GM12872 (cell line): ENCODE measurements around the gene BARD1.

Experiments used
- TF ChIP-seq, protein P1 (sequence below): IDR thresholded peaks from 3 replicates; pipeline ENCODE4 v1.5.1; 2011; ENCODE audit warnings: low read depth, mild to moderate bottlenecking, low read length, moderate library complexity; ENCODE audit not compliant: insufficient read depth

The BARD1 gene

DNA sequence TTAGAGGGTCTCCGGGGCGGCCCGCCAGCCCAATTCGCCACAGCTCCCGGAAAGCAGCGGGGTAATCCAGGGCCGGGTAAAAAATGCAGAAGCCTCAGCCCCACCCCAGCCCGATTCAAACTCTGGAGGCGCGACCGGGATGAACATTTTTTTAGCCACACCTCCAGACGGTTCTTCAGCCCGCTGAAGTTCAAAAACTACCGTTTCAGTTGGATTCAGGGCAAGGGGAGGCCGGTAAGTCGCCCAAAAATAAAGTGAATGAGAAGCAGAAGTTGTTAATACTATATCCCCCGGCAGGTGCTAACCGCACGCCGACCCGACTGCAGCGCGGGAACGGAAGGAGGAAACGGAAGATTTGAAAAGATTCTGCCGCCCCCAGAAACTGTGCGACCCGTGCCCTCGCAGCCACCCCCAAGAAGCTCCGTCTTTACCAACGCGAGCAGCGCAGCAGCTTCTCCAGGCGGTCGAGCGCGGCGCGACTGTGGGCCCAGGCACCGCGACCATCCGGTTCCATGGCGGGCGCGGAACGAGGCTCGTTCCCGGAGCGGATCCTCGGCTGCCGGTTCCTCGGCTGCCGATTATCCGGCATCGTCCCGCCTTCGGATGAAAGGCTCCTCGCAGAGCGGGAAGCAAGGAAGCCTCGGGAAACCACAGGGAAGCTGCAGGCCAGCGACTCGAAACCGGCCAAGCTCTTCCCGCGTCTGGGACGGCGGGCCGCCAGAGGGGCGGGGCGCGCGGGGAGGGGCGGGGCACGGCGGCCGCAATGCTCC lies at the start of gene BARD1:
Gene BARD1 (minus strand): TSS at position 703 of the 770 bp plus-strand sequence. CDS start 114 bp downstream, at position 589.
- TF ChIP-seq, protein P1, sequence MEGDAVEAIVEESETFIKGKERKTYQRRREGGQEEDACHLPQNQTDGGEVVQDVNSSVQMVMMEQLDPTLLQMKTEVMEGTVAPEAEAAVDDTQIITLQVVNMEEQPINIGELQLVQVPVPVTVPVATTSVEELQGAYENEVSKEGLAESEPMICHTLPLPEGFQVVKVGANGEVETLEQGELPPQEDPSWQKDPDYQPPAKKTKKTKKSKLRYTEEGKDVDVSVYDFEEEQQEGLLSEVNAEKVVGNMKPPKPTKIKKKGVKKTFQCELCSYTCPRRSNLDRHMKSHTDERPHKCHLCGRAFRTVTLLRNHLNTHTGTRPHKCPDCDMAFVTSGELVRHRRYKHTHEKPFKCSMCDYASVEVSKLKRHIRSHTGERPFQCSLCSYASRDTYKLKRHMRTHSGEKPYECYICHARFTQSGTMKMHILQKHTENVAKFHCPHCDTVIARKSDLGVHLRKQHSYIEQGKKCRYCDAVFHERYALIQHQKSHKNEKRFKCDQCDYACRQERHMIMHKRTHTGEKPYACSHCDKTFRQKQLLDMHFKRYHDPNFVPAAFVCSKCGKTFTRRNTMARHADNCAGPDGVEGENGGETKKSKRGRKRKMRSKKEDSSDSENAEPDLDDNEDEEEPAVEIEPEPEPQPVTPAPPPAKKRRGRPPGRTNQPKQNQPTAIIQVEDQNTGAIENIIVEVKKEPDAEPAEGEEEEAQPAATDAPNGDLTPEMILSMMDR = no peak

DNA sequence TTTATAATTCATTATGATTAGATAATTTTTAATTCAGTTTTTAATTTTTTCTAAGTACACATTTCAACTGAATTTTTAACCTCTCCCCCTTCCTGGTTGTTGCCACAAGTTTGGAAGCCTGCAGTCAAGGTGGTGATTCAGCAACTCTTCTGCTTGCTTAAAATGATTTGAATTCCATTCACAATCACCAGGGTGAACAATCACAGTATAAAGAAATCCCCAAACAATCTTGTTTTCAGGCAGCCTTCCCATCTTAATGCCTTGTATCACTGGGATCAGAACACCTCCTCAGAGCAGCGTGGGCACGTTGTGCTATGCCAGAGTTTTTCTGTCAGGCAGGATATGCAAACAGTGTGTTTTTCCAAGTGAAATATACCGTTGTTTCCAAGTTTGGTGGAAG lies 46.7 kb upstream of the BARD1 start:
- TF ChIP-seq, protein P1 = no peak

DNA sequence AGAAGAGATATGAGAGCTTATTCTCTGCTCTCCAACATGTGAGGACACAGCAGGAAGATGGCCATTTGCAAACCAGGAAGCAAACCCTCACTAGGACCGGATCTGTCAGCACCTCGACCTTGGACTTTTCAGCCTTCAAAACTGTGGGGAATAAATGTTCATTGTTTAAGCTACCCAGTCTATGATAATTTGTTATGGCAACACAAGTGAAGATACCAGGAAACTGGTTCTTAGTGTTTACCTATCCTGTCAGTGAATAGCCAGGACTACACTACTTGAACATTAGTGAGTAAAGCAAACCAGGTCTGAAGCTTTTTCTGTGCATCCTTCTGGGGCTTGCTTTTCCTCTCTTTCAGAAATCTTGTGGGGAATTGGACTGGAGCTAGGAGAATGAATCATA lies 44.4 kb upstream of the BARD1 start:
- TF ChIP-seq, protein P1 = no peak

DNA sequence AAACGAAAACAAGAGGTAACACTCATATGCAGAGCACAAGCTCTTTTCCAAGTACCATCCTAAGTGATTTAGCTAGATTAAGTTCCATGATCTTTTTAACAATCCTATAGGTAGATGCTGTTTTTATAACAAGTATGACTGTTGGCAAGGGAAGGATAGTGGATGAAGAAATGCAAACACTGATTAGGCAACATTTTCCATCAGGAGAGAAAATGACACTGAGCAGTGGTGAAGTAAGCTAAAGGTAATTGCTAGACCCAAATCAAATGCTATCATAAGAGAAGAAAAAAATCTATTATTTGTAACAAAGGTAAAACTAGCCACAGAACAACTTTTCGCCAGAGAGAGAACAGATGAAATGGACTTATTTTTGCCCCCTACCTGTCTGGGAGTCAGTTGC lies 34.3 kb upstream of the BARD1 start:
- TF ChIP-seq, protein P1 = no peak

DNA sequence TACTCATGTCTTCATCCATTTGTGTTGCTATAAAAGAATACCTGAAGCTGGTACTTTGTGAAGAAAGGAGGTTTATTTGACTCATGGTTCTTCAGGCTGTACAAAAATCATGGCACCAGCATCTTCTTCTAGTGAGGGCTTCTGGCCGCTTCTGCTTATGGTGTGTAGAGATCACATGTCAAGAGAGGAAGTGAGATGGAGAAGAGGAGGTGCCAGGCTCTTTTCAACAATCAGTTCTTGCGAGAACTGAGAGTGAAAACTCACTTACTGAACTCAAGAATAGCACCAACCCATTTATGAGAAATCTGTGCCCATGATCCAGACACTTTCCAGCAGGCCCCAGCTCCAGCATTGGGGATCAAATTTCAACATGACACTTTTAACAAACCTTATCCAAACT lies 30.0 kb upstream of the BARD1 start:
- TF ChIP-seq, protein P1 = no peak

DNA sequence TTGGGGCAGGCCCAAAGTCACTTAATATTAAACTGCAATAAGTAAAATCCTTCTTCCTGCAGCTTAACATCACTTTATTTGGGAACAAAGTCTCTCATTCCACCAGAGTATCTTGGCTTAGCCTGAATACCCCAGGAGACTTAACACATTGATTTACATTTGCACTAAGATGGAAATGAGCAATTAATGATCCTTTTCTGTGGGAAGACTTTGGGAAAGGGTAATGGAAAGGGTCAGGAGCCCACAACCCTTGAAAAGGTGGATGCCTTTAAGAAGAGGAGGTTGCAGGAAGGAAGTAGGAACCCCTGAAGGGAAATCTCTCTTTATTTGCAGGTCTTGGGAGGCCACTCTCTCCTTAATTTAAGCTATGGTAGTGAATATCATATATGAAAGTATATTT lies 28.0 kb upstream of the BARD1 start:
- TF ChIP-seq, protein P1 = no peak

DNA sequence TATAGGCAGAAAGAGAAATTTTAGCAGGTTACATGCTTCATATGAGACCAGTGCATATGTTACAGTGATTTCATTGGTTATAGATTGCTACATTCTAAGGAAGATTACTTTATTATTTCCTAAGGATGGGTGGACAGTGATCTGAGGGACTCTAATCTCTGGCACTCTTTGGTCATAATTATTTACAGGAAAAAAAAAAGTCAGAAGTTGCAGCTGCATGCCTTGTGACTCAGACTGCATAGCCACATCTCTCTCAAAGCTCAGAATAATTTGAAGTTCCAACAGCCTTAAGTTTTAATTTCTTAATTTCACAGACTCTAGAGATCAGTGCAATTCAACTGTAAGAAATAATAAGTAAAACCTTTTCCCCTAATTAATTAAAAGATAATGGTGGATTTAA lies 27.1 kb upstream of the BARD1 start:
- TF ChIP-seq, protein P1 = no peak
